GM12892 (cell line): Measurements from ENCODE around the gene AMD1.

Experiments used
- POLR2A ChIP-seq: IDR thresholded peaks from 2 replicates; pipeline ENCODE4 v1.6.1; 2011; ENCODE audit warnings: low read depth, low read length, control low read depth
- POLR2AphosphoS5 ChIP-seq: IDR thresholded peaks from 2 replicates; pipeline ENCODE4 v1.6.1; 2011; ENCODE audit warnings: low read depth, low read length, control low read depth
- TAF1 ChIP-seq: IDR thresholded peaks from 2 replicates; pipeline ENCODE4 v1.6.1; 2011; ENCODE audit warnings: low read depth, mild to moderate bottlenecking, control low read depth, low read length, borderline replicate concordance

GRCh38 chr6:110858562-110859214 is 15.9 kb upstream of the AMD1 start:
- TF ChIP-seq POLR2A: no peak
- TF ChIP-seq POLR2AphosphoS5: no peak
- no peak for TF ChIP-seq TAF1
